Subcutaneous abdominal adipose tissue (tissue), 5 donors: ENCODE data around the gene REPS2.

ENCODE experiments used
- H3K27ac ChIP-seq: one replicate; pipeline ENCODE4 v1.7.0; 2013; ENCODE audit warnings: low read depth, mild to moderate bottlenecking, inconsistent platforms, low read length, moderate library complexity
- H3K27me3 ChIP-seq, 5 donors: one replicate each; pipeline ENCODE4 v1.7.0; 2013; ENCODE audit warnings: low read length in 5 of 5, inconsistent platforms in 1 of 5; ENCODE audit not compliant: control insufficient read depth in 5 of 5, insufficient read depth in 4 of 5
- H3K36me3 ChIP-seq, 5 donors: one replicate each; pipeline ENCODE4 v1.7.0; 2013; ENCODE audit warnings: low read length in 5 of 5; ENCODE audit not compliant: control insufficient read depth in 5 of 5, insufficient read depth in 5 of 5
- H3K4me1 ChIP-seq, 5 donors: one replicate each; pipeline ENCODE4 v1.7.0; 2013; ENCODE audit warnings: low read length in 5 of 5, mild to moderate bottlenecking in 3 of 5, moderate library complexity in 1 of 5; ENCODE audit not compliant: control insufficient read depth in 5 of 5, insufficient read depth in 5 of 5
- H3K4me3 ChIP-seq, 5 donors: one replicate each; pipeline ENCODE4 v1.7.0; 2013; ENCODE audit warnings: low read length in 5 of 5, low read depth in 1 of 5
- H3K9ac ChIP-seq, 5 donors: one replicate each; pipeline ENCODE4 v1.7.0; 2013; ENCODE audit warnings: low read length in 5 of 5, mild to moderate bottlenecking in 4 of 5, moderate library complexity in 3 of 5
- H3K9me3 ChIP-seq, 5 donors: one replicate each; pipeline ENCODE4 v1.7.0; 2013; ENCODE audit warnings: low read length in 5 of 5; ENCODE audit not compliant: control insufficient read depth in 5 of 5
- donor health status: healthy.
- donor health status: healthy.
- donor health status: healthy.
- donor health status: healthy.
- donor health status: healthy.

REPS2 gene

DNA sequence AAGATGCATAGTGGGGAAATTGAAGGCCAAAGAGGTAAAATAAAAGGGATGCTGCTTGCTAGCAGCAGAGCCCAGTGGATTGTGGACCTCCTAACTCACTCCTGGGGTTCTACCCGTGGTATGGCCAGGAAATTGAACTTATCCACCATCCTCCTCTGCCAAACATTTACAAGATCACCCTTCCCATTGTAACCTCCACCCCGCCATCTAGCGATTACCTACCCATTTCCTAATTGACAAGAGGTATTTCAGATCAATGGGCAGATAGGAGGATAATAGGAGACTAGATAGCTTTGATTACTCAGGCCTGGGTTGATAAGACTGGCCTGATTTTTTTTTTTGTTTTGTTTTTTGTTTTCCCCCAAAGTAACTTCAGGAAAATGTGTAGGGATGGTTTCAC, 67.8 kb downstream of the REPS2 start:
- Histone ChIP-seq H3K4me3 (no peak overlapping the region), H3K27me3 (peaks cover 0 to 5% (median 0%) of the 10 kb centered on the region in 5 donors), H3K27ac (no peak overlapping the region), H3K4me1 (peaks cover 0 to 5% (median 0%) of the 10 kb centered on the region in 5 donors), H3K9ac (no peak overlapping the region), H3K36me3 (no peaks in the 10 kb centered on the region), H3K9me3 (no peaks in the 10 kb centered on the region)

DNA sequence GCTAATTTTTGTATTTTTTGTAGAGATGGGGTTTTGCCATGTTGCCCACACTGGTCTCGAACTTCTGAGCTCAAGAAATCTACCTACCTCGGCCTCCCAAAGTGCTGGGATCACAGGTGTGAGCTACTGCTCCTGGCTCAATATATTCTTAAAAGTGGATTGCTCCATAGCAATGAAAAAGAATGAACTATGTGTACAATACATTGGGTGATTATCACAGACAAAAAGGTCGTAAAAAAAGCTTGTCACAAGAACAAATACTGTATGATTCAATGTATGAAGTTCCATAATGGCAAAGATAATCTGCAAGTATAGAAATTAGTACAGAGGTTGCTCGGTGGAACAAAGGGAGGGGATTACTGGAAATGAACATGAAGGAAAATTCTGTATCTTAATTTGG, 70.7 kb downstream of the REPS2 start:
- H3K27me3 ChIP-seq: peaks cover 0 to 10% (median 0%) of the 10 kb centered on the region in 5 donors
- no peak overlapping the region for H3K9ac ChIP-seq
- H3K4me3 ChIP-seq: no peak overlapping the region
- no peaks in the 10 kb centered on the region for H3K9me3 ChIP-seq
- no peak overlapping the region for H3K27ac ChIP-seq
- no peaks in the 10 kb centered on the region for H3K36me3 ChIP-seq
- peaks cover 0 to 11% (median 3%) of the 10 kb centered on the region in 5 donors for H3K4me1 ChIP-seq

DNA sequence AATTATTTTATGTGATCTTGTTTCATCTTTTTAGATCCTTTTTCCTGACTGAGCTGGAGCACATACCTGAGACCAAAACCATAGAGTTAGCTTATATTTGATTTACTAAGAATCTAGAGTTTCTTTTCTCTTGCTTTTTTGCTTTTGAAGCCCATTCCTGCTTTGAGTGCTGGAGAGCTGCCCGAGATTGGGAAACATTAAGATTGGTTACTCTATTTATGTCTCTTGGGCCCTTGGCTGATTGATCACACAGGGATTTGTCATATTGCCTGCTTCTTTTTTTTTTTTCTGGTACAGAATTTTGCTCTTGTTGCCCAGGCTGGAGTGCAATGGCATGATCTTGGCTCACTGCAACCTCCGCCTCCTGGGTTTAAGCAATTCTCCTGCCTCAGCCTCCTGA, 73.9 kb downstream of the REPS2 start:
- no peak overlapping the region for H3K9ac ChIP-seq
- H3K36me3 ChIP-seq: no peaks in the 10 kb centered on the region
- H3K4me1 ChIP-seq: peaks cover 0 to 10% (median 3%) of the 10 kb centered on the region in 5 donors
- H3K27me3 ChIP-seq: peaks cover 0 to 9% (median 0%) of the 10 kb centered on the region in 5 donors
- H3K27ac ChIP-seq: no peak overlapping the region
- no peaks in the 10 kb centered on the region for H3K9me3 ChIP-seq
- H3K4me3 ChIP-seq: no peak overlapping the region

DNA sequence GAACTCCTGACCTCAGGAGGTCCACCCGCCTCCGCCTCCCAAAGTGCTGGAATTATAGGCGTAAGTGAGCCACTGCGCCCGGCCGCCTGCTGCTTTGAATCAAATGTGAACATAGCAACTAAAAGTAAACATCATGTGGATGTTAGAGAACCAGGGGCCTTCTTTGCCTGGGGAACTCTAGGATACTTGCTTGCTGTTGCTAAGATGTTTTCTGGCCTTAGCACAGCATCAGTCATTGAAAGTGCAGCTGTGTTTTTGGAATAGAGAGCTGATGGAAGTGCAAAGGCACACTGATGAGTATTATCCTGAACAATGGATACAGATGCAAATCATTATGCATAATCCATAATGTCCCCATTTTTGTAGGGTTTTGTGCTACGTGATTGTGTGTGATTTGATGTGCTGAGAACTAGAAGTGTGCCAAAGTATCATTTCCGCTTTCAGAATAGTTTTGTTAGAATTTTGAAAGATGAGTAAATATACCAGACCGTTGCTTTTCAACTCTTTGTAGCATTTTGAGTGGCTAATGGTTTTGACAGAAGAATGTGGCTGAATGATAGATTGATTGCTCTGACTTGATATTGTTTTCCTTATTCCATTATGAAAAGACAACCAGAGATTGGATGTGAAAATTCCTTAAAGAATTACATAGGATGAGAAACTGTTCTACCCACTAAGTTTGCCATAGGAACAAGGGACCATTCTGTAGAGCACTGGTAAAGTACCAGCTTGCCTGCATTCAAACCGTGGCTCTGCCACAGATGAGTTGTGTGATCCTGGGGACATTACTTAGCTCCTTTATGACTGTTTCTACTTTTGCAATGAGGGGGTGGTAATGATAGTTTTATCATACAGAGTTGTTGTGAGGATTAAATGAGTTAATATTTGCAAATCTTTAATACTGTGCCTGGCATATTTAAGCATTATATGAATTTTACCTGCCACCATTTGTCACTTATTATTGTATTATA, 74.7 kb downstream of the REPS2 start:
- Histone ChIP-seq H3K4me3 (no peak overlapping the region), H3K4me1 (peaks cover 0 to 10% (median 5%) of the 10 kb centered on the region in 5 donors), H3K27me3 (peaks cover 0 to 9% (median 5%) of the 10 kb centered on the region in 5 donors), H3K9me3 (no peaks in the 10 kb centered on the region), H3K36me3 (no peaks in the 10 kb centered on the region), H3K27ac (peak overlapping the region; percentile 41), H3K9ac (no peak overlapping the region)

DNA sequence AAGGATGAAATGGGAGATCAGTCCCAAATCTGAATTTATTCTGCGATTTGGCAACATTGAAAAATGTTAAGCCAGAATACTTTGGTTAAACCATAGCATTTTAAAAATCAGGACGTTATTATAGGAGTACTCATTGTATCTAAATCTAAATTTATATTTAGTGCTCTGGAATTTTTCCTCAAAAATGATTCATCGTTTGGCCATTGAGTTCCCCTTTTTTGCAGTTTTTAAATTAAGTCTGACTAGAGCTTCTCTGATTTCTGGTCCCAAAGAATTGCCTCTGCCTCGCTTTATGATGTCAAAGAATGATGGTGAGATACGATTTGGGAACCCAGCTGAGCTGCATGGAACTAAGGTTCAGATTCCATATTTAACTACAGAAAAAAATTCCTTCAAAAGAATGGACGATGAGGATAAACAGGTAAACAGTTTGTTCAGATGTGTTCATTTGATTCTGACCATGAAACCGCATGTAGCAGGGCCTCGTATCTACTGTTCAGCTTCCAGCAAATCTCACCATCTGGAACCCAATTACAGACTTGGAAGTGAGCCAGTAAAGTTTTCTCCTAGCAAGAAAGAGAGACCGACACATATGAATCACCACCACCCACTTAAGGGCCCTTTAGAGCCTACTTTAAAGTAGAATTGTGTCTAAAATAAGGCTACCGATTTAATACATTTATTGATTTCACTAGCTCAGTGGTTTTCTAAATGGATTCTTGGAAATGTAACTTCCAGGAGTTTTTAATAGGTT, 75.6 kb downstream of the REPS2 start:
- H3K36me3 ChIP-seq: no peaks in the 10 kb centered on the region
- no peak overlapping the region for H3K4me3 ChIP-seq
- H3K27ac ChIP-seq: no peak overlapping the region
- H3K4me1 ChIP-seq: peaks cover 0 to 10% (median 5%) of the 10 kb centered on the region in 5 donors
- H3K9ac ChIP-seq: no peak overlapping the region
- H3K9me3 ChIP-seq: no peaks in the 10 kb centered on the region
- H3K27me3 ChIP-seq: peaks cover 0 to 9% (median 5%) of the 10 kb centered on the region in 5 donors

DNA sequence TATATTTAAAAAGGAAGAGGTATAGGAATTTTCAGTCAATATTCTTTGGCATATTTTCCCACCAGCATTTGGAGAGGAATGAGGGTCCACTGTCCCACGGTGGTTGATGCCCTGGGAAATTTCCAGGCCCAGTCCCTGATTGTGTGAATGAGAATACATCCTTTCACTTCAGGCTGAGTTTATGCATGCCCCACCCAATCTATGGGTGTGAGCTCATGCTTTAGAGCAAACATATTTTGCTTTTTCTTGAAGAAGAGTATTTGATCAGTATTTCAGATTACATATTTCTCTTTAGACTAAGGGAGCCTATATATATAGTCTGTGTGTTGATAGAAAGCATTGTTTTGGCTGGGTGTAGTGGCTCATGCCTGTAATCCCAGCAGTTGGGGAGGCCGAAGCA, 77.2 kb downstream of the REPS2 start:
- Histone ChIP-seq H3K4me3 (no peak overlapping the region), H3K27ac (no peak overlapping the region), H3K27me3 (peaks cover 0 to 9% (median 5%) of the 10 kb centered on the region in 5 donors), H3K4me1 (peaks cover 0 to 10% (median 5%) of the 10 kb centered on the region in 5 donors), H3K9me3 (no peaks in the 10 kb centered on the region), H3K36me3 (no peaks in the 10 kb centered on the region), H3K9ac (no peak overlapping the region)

DNA sequence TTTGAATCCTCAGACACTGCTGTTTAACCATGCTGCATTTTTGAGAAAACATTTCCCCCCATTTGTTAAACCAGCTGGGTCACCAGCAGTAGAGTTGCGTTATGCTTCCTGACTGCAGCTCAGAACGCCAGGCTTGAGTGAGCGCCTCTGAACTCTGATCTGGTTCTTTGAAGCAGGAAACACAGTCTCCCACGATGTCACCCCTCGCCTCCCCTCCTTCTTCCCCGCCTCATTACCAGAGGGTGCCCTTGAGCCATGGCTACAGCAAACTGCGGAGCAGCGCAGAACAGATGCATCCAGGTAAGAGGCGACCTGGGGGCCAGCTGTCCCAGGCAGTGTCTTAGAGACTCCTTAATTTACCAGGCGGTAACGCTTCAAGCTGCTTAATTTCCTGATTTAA, 78.4 kb downstream of the REPS2 start:
- no peak overlapping the region for H3K27ac ChIP-seq
- no peaks in the 10 kb centered on the region for H3K36me3 ChIP-seq
- H3K4me1 ChIP-seq: peaks cover 0 to 10% (median 5%) of the 10 kb centered on the region in 5 donors
- H3K27me3 ChIP-seq: peaks cover 0 to 9% (median 7%) of the 10 kb centered on the region in 5 donors
- peak overlapping the region in 3 of 5 donors; percentile 29 to 47 (median 38) for H3K4me3 ChIP-seq
- H3K9me3 ChIP-seq: no peaks in the 10 kb centered on the region
- no peak overlapping the region for H3K9ac ChIP-seq

DNA sequence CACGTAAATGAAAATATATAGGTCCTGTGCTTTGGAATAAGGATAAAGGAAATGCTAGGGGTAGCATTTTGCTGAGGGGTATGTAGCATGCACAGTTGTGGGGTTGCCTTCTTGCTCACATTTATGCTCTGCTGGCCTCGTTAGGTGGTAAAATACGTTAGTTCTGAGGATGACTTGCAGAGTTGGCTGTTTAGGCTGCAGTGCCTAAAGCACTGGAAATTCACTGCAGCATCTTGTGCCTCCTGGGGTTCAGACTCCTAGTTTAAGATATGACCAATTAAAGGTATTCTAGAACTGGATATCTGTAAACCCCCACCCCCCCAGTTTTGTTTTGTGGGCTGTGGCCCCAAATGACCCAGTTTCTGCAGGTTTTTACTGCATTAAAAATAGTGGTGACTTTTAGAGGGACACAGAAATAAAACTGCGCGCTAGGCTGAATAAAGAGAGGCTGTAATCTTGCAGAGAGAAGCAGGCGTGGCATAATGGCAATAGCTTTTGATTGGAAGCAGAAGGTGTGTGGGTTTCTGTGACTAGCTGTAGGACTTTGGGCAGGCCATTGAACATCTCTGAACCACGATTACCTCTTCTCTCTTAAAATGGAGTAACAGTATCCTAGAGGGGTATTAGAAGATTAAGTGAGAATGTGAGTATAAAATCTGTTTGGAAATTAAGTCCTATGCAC, 79.3 kb downstream of the REPS2 start:
- Histone ChIP-seq H3K4me3 (peak overlapping the region in 4 of 5 donors; percentile 7 to 47 (median 31)), H3K27ac (no peak overlapping the region), H3K9me3 (no peaks in the 10 kb centered on the region), H3K27me3 (peaks cover 0 to 9% (median 7%) of the 10 kb centered on the region in 5 donors), H3K36me3 (no peaks in the 10 kb centered on the region), H3K9ac (no peak overlapping the region), H3K4me1 (peaks cover 0 to 10% (median 3%) of the 10 kb centered on the region in 5 donors)

DNA sequence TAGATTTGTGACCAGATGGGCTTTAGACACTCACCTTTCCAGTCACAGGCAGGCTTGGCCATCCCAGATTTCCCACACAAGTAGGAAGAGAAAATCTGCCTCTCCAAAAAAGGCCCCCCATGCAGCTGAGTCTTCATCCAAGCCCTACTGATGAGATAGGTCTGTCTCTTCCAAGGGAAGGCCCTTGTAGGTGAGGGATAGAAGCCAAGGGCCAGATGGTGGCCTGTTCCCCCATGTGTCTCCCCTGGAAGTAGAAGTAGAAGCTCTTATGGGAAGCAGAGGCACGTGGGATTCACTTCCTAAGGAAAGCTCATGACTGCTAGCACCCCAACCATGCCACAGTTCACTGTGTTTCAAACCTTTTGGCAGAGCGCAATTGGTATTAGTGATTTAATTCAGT, 81.5 kb downstream of the REPS2 start:
- no peak overlapping the region for H3K27ac ChIP-seq
- H3K4me1 ChIP-seq: peaks cover 0 to 5% (median 0%) of the 10 kb centered on the region in 5 donors
- H3K9ac ChIP-seq: no peak overlapping the region
- no peak overlapping the region for H3K4me3 ChIP-seq
- no peaks in the 10 kb centered on the region for H3K36me3 ChIP-seq
- no peaks in the 10 kb centered on the region for H3K9me3 ChIP-seq
- H3K27me3 ChIP-seq: peaks cover 0 to 11% (median 8%) of the 10 kb centered on the region in 5 donors
